Measurements from ENCODE around the gene MED16.
"Not testable (repeated sequence)": the region's sequence is repeated elsewhere in the genome, so short reads cannot be mapped to it uniquely, and the experiment has no call there.

The MED16 gene

GRCh38 chr19:904545-904944 is 11.6 kb upstream of the MED16 start:
- DNase-seq: no peak

GRCh38 chr19:903266-903797 is 10.3 kb upstream of the MED16 start:
- DNase-seq: no peak

- DNase-seq: no peak
Observed at GRCh38 chr19:902446-903226, 9.6 kb upstream of the MED16 start.

DNA sequence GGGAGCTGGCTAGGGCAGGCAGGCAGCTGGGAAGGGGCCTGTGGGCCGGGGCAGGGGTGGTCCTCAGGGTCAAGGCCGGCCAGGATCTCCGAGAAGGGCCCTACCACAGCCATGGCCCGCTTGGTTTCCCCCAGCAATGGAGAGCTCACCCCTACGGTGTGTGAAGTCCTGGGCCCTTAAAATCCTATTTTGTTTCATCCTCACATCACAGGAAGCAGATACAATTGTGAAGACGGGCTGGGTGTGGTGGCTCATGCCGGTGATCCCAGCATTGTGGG is 9.0 kb upstream of the MED16 start:
- no peak for DNase-seq

- no peak for DNase-seq
Observed at GRCh38 chr19:901216-902092, 8.5 kb upstream of the MED16 start.

DNA sequence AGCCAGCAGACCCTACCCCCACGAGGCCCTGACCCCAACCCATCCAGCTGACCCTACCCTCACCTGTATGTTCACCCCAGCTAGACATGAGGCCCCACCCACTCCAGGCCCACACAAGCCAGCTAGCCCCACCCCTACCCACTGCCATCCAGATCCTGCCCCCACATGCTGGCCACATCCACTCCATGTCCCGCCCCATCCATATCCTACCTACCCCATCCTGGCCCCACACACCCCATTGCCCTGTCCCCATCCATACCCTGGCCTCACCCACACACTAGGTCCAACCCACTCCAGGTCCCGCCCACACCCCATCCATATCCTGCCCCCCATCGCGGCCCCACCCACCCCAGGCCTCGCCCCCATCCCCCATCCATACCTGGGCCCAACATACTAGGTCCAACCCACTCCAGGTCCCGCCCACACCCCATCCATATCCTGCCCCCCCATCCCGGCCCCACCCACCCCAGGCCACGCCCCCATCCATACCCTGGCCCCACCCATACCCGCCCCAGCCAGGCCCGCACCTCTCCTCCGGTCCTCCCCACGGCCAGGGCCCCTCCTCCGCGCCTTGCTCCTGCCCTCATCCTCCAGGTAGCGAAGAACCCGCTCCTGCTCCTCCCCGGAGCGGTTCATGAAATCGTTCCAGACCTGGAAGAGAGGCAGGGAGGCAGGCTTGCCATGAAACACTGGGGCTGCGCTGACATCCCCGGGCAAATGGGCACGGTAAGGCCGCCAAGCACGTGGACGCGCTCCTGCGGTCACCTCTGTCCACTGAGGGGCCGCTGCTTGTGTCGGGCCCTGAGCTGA is 7.5 kb upstream of the MED16 start:
- DNase-seq: no peak

GRCh38 chr19:900043-900301 is 7.0 kb upstream of the MED16 start:
- DNase-seq: no peak

GRCh38 chr19:899336-900042 is 6.5 kb upstream of the MED16 start:
- no peak for DNase-seq

DNA sequence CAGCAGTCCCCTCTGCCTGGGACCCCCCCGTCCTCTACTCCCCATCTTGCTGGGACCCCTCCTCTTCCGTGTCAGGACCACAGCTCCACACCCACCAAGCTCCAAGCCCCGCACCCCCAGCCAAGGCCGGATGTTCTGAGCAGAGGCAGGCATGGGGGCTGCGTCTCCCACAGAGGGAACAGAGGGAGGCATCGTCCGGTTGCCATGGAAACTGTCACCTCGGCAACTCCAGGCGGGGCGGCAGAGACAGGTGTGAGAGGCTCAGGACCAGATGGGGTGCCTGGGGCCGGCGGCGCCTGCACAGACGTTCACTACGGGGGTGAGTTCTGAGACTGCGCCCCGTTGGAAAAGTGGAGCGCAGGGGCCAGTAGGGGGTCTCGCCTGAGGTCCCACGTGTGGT is 5.7 kb upstream of the MED16 start:
- no peak for DNase-seq

GRCh38 chr19:897442-898039 is 4.6 kb upstream of the MED16 start:
- no peak for DNase-seq

DNA sequence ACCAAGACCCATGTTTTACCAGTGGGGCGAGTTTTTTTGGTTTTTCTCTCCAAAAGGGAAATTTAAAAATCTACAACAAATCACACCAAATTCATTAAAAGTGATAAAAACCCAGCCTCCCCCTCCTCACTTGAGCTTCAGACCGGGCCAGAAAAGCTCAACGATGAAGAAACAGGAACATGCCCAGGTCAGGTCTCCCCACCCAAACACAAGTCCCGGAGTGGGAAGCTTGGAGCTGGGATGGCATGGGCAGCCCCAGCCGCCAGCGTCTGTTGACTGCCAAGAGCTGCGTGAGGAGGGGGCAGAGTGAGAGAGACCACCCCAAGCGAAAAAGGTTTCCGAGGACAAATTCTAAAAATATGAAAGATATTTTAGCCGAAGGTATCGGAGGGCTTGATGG is 4.0 kb upstream of the MED16 start:
- no peak for DNase-seq

DNA sequence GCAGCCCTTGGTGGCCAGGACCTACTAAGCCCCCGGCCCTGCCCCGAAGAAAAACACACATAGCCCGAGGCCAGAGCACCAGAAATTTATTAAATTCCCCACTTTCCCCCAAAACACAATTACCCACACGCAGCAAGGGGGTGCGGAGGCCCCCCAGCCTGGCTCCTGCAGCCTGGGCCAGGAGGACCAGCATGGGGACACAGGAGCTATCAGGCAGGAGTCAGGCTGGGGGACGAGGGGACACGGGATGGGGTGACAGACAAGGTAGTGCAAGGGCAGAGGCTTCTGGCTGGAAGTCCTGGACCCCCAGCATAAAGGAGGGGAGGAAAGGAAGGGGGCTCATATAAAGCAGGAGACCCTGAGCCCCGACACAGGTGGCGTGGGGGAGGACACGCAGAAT is 3.4 kb upstream of the MED16 start:
- DNase-seq: no peak

GRCh38 chr19:892243-892893 is 619 bp downstream of the MED16 start:
- DNase-seq: no peak

DNA sequence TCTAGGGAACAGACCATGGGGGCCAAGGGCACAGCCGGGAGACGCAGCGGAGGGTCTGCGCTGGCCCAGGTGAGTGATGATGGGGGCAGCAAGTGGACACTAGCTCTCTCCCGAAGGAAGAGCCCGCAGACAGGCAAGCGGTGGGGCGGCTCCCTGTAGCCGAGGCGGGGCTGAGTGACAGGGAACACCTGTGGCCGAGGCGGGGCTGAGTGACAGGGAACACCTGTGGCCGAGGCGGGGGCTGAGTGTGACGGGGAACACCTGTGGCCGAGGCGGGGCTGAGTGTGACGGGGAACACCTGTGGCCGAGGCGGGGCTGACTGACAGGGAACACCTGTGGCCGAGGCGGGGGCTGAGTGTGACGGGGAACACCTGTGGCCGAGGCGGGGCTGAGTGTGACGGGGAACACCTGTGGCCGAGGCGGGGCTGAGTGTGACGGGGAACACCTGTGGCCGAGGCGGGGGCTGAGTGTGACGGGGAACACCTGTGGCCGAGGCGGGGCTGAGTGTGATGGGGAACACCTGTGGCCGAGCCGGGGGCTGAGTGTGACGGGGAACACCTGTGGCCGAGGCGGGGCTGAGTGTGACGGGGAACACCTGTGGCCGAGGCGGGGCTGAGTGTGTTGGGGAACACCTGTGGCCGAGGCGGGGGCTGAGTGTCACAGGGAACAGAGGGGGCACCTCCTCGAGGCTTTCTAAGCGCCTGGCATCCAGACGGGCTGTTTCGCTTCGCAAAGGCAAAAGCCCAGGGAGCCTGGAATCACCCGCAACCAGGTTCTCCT is 1.4 kb downstream of the MED16 start:
- not testable (repeated sequence) for DNase-seq

DNA sequence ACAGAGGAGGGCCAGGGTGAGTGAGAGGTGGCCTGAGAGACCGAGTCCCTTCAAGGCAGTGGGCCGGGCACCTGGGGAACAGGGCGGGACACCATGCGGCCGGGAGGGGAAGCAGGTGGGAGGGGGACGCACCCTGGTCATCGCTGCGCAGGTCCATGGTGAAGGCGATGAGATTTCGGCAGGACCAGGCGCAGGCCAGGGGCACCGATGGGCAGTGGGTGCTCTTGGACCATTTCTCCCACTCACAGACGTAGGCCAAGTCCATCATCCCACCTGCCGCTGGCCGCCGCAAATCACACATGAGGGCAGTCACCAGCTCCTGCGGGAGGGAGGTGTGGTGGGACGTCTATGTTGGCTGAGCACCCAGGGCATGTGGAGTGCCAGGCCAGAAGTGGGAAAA is 2.2 kb downstream of the MED16 start:
- DNase-seq: no peak

GRCh38 chr19:889662-890295 is 3.2 kb downstream of the MED16 start:
- no peak for DNase-seq

DNA sequence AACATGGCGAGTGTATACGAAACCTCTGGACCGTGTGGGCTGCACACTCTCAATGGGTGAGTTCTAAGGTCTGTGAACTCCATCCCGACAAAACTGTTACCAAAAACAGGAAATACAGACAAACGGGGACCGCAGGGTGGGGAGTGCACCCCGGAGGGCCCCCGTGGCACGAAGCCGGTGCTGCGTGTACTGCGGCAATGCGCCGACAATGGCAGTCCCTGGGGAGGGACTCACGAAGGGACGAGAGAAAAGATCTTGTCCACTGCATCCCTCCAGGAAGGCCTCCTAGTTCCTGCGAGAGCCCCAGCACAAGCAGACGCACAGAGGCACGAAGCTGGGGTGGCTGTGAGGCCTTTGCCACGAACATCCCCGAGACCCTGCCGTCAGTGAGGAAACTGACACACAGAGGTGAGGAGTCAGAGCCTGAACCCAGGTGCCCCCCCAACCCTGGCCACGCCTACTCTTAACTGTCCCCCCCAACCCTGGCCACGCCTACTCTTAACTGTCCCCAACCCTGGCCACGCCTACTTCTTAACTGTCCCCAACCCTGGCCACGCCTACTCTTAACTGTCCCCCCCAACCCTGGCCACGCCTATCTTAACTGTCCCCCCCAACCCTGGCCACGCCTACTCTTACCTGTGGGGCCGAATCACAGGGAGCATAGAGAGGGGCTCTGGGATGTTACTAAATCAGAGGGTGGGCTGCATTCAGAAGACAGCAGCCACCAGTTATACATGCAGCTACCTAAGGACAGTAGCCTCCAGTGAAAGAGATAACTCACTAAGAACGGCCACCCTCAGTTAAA is 4.2 kb downstream of the MED16 start:
- no peak for DNase-seq

- no peak for DNase-seq
Observed at GRCh38 chr19:887599-887998, 5.4 kb downstream of the MED16 start.

DNA sequence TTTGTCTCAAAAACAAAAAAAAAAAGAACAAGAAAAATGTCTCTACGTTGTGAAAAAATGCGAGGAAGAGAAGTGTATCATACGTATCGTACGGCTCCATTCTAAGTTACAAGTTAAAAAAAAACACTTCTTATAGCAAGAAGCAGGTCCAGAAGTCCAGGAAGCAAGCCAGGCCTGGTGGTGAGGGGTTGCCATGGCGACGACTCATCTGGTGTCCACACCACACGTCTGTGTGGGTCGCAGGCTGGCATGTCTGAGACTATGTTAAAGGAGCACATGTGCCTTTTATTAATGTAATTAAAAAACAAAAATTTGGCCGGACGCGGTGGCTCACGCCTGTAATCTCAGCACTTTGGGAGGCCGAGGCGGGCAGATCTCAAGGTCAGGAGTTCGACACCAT is 5.9 kb downstream of the MED16 start:
- peak; percentile 74 for DNase-seq

All from EL (cell line).